GM10266 (cell line): ENCODE measurements around the gene MEAF6.
A peak's percentile ranks its signal among the peaks of the same experiment; 100 is the strongest.

ENCODE experiments used
- DNase-seq: peaks from one replicate; pipeline ENCODE4 v3.0.0; 2012; ENCODE audit errors: extremely low spot score
- CTCF ChIP-seq: IDR thresholded peaks from 2 replicates; pipeline ENCODE4 v1.5.1; 2012; ENCODE audit warnings: mild to moderate bottlenecking, low read depth; ENCODE audit not compliant: control insufficient read depth, insufficient read depth; ENCODE audit errors: missing control alignments

The MEAF6 gene

GRCh38 chr1:37464443-37464842 lies 50.1 kb downstream of the MEAF6 start:
- TF ChIP-seq CTCF = no peak

GRCh38 chr1:37461698-37462436 lies 52.7 kb downstream of the MEAF6 start:
- TF ChIP-seq CTCF = no peak
- no peak for DNase-seq

More at GRCh38 chr1:37464443-37464842, 50.1 kb downstream of the MEAF6 start:
- DNase-seq = no peak

GRCh38 chr1:37458551-37458950 lies 56.0 kb downstream of the MEAF6 start:
- no peak for DNase-seq
- peak; percentile 34 for TF ChIP-seq CTCF

DNA sequence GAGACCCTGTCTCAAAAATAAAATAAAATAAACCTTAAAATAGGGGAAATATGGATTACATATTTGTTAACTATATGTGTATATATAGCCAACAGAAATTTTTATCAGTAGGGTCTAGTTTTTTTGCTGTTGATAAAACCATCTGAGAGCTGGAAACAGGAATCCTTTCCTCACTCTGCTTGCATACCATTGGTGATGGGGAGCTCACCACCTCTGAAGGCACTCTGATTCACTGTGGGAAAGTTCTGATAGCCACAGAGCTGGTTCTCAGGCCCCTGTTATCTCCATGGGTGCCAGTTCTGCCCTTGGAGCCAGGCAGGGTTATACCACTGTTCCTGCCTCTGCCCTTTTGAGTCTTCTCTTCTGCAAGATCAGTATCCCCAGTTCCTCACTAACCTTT lies 58.0 kb downstream of the MEAF6 start:
- no peak for DNase-seq
- no peak for TF ChIP-seq CTCF

GRCh38 chr1:37455516-37455915 lies 59.0 kb downstream of the MEAF6 start:
- DNase-seq = no peak
- no peak for TF ChIP-seq CTCF

DNA sequence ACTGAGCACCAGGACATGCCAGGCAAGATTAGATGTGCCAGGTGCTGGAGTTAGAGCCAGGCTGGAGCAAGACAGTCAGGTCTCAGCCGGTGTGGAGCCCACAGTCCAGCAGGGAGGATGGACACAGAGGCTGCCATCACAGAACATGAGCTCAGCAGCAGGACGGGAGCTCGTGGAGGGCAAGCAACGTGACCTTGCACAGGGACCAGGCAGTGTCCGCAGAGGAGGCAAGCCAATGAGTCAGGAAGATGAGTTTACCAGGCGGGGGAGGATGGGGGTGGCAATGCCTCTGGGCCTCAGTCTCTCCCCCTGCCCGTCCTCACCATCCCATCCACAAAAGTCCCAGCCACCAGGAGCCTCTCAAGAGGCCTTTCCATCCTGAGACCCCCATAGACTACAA lies 60.9 kb downstream of the MEAF6 start:
- no peak for DNase-seq
- TF ChIP-seq CTCF = no peak

DNA sequence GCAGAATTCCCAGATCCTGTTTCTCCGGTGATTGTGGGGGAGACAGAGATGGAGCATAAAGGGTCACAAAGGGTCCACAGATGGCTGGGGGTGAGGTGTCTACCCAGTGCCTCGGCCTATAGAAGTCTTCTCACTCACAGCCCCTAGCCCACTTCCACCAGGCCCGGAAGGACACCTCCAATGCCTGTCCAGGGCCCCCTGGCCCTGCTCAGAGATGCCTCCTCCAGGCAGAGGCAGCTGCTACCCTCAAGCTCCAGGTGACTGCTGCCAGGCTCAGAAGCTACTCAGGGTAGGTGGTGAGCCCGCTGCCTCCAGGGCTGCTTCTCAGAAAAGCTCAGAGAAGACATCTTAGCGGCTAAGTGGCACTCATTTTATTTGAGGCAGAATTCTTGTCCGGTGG lies 62.1 kb downstream of the MEAF6 start:
- TF ChIP-seq CTCF = no peak
- no peak for DNase-seq
